Keratinocyte (primary cell): ENCODE results near the gene CLIP4.

Source experiments
- CTCF ChIP-seq, 3 experiments: IDR thresholded peaks in 1 of 3; conservative IDR thresholded peaks in 1 of 3; optimal IDR thresholded peaks in 1 of 3; 2 replicates in 2 of 3; 3 replicates in 1 of 3; pipeline versions ENCODE3 to v1.5.1; 2011; ENCODE audit warnings: low read length in 3 of 3, mild to moderate bottlenecking in 3 of 3, moderate library complexity in 2 of 3, control low read depth in 1 of 3, inconsistent platforms in 1 of 3; ENCODE audit not compliant: insufficient read depth in 2 of 3; ENCODE audit errors: extremely low read depth in 1 of 3
- EZH2 ChIP-seq: IDR thresholded peaks from one replicate; pipeline ENCODE4 v1.6.1; 2012; ENCODE audit warnings: inconsistent platforms, mild to moderate bottlenecking, low read length, moderate library complexity

- no peak for TF ChIP-seq CTCF (optimal IDR thresholded peaks at IDR 0.05 in 1 of 3, IDR thresholded peaks at IDR 0.05 in 1 of 3, conservative IDR thresholded peaks at IDR 0.05 in 1 of 3; ENCODE audit: extremely low read depth in 1 of 3, insufficient read depth in 2 of 3, low read length in 3 of 3)
- no peak for TF ChIP-seq EZH2
These were observed 44.7 kb upstream of the CLIP4 start for GRCh38 chr2:29070526-29070925.
